AG04449 (cell line): ENCODE measurements around the gene ARL11.

ENCODE experiments used
- CTCF ChIA-PET: fragments of 350-600 bp; formaldehyde crosslinking; extraction: SDS; loops from one replicate; lab custom pipeline; 2021; ENCODE audit warnings: antibody characterized with exemption; lab: Yijun Ruan, JAX
- POLR2A ChIA-PET: fragments of 400-600, 350-600 bp; formaldehyde crosslinking; extraction: SDS; loops from one replicate; lab custom pipeline; 2020; ENCODE audit warnings: antibody characterized with exemption, inconsistent platforms; lab: Yijun Ruan, JAX
- DNase-seq: peaks from one replicate; pipeline ENCODE4 v3.0.0-alpha.2; 2010; ENCODE audit warnings: low read depth, low spot score
- H3K4me3 ChIP-seq: 2 replicates; pipeline ENCODE4 v1.5.1; 2011; ENCODE audit warnings: low read depth, mild to moderate bottlenecking, control low read depth, low read length
- TF ChIP-seq, protein P1 (sequence below): IDR thresholded peaks from one replicate; pipeline ENCODE4 v1.5.1; 2011; ENCODE audit warnings: mild to moderate bottlenecking, moderate library complexity, low read length, control low read depth, inconsistent platforms; ENCODE audit not compliant: insufficient read depth; ENCODE audit errors: missing control alignments

The ARL11 gene

DNA sequence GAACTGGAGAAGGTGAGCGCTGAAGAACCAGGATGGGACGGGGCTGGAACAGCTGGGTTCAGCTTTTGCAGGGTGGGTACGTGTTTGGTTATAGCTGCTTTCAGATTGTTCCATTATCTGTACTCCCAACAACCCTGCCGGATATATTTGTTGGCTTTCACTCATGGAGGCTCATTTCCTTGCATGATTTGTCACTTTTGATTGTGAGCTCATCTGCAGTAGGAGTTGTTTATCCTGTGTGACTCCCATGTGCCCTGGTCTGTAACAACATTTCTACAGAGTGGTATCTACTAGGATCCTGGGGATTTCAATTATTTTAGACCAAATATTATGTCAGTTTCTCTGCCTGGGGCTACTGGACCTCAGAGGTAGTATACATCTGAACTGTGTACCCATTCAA is 5.4 kb downstream of the ARL11 start:
- no peak overlapping the region for H3K4me3 ChIP-seq
- ChIA-PET CTCF (no interaction called here), POLR2A (no interaction called here)
- DNase-seq: no peak
- TF ChIP-seq, protein P1, sequence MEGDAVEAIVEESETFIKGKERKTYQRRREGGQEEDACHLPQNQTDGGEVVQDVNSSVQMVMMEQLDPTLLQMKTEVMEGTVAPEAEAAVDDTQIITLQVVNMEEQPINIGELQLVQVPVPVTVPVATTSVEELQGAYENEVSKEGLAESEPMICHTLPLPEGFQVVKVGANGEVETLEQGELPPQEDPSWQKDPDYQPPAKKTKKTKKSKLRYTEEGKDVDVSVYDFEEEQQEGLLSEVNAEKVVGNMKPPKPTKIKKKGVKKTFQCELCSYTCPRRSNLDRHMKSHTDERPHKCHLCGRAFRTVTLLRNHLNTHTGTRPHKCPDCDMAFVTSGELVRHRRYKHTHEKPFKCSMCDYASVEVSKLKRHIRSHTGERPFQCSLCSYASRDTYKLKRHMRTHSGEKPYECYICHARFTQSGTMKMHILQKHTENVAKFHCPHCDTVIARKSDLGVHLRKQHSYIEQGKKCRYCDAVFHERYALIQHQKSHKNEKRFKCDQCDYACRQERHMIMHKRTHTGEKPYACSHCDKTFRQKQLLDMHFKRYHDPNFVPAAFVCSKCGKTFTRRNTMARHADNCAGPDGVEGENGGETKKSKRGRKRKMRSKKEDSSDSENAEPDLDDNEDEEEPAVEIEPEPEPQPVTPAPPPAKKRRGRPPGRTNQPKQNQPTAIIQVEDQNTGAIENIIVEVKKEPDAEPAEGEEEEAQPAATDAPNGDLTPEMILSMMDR: no peak

DNA sequence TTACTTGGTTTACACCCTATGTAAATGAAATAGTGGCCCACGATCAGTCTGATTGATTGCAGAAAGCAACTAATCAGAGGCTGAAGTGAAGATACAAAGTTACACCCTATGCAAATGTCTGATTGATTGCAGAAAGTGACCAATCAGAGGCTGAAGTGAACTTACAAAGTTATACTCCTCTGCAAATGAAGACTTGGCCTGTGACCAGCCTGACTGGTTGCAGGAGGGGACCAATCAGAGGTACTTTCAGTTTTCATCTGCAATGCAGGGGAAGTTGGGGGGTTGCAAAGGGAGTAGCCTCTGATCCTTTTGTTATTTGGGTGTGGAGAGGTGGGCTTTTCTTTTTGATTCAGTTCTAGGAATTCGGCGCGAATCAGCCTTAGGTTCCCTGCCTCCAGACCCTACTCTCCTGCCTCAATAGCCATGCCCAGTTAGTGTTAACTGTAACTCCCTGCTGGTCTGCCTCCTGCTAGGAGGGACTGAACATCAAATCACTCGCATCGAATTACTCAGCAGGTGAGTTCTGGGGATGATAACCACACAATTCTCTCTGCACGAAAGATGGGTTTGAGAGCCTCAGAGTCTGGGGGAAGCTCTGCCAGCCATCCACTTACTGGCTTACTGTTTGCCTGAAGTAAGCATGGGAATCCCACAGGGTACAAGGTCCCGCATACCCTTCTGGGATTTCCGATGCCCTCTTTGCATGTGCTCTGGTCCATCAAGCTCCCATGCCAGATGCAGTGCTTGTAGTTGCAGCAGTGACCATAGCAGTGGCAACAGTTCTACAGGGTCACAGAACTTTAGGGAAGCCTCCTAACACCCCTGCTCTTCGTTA is 7.5 kb downstream of the ARL11 start:
- H3K4me3 ChIP-seq: peak overlapping the region; percentile 2; the same call in 1 of the 2 replicates
- ChIA-PET CTCF (no interaction called here), POLR2A (no interaction called here)

DNA sequence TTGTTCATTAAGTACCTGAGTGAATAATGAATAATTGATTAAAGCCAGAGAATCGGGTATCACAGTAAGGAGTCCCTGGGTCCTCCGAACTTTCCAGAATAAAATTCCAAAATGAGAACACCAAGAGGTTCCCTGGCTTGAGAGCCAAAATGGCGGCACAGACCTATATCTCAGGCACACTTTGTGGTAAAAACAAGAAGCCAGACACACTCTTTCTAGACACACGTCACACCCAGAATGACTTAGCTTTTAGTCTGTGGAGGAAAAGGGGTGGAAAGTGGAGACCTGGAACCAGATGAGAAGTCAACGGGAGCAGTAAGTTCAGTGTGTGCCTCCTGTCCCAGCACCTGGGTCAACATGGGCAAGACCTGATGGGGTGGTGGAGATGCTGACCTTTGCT is 8.4 kb downstream of the ARL11 start:
- ChIA-PET CTCF (no interaction called here), POLR2A (no interaction called here)
- TF ChIP-seq, protein P1: no peak
- H3K4me3 ChIP-seq: no peak overlapping the region
- DNase-seq: no peak

More for the DNA sequence above, 7.5 kb downstream of the ARL11 start:
- no peak for DNase-seq
- TF ChIP-seq, protein P1: no peak

DNA sequence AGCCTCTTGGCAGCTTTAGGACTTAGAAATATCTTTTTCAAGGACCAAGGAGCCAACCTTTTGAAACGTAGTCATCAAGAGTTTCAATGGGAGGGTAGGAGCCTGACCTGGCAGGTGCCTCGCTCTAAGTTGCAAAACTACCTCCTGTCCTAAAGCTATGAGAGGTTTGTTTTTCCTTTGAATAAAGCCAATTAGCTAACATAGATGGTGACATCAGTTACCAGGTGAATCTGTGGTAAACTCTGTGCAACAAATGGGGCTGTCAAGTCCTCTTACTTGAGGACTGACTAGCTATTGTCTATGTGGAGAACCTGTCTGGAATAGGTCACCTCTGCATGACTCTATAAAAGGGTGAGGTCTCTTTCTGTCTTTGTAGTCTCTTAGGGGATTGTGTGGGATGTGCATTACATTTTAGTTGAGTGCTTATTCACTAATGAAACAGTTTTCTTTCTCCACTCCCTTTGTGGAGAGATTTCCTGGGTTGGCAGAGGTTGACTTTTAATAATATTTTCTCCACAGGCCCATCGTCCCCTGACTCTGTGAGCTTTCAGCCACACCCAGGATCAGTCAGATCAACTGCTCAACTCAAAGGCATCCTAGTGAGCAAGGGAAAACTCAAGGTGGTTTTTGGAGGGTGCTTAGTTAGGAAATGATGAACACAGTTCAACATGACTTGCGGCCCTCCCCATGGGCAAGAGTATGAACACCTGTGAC is 9.9 kb downstream of the ARL11 start:
- H3K4me3 ChIP-seq: no peak overlapping the region
- CTCF ChIA-PET: interaction anchor here (0.9 kb wide), 1 partner anchor 11 kb away, joined by 3 read pairs; no protein-coding TSS in a partner anchor
- TF ChIP-seq, protein P1: no peak
- DNase-seq: no peak
- POLR2A ChIA-PET: no interaction called here

DNA sequence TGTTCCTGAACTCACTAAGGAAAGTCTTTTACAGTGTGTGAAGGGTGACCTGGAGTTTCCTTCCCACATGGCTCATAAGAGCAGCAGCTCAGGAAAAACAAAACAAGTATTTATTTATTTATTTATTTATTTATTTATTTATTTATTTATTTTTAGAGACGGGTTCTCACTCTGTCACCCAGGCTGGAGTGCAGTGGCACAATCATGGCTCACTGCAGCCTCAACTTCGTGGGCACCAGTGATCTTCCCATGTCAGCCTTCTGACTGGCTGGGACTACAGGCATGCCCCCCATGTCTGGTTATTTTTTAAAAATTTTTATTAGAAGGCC is 10.4 kb downstream of the ARL11 start:
- CTCF ChIA-PET: no interaction called here
- TF ChIP-seq, protein P1: no peak
- H3K4me3 ChIP-seq: no peak overlapping the region
- no peak for DNase-seq
- POLR2A ChIA-PET: no interaction called here

DNA sequence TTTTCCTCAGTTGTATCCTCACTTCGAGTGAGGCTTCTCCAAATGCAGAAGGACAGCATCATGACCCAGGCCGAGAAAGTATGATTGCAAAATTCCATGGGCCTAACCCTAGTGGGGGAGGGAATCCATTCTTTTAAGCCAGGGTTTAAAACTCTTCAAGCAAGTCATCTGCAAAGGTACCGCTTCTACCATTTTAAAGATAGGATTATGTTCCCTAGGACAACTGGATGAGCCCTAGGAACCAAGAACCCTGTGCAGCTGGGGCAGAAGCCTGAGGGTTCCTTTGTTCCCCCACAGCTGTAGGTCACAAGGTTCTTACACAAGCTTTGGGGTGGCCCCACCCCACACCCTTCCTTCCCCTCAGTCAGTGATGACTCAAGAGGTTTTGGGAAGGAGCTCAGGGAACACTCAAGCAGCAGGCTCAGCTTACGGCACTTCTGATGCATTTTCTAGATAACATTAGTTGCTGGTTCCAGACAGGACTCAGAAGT is 13.5 kb downstream of the ARL11 start:
- TF ChIP-seq, protein P1: no peak
- H3K4me3 ChIP-seq: no peak overlapping the region
- DNase-seq: peak; percentile 60
- ChIA-PET POLR2A (interaction anchor here (0.6 kb wide), 1 partner anchor 25 kb away, joined by 3 read pairs; no protein-coding TSS in a partner anchor), CTCF (no interaction called here)
